ENCODE results near the gene FSCN2.

The FSCN2 gene

DNA sequence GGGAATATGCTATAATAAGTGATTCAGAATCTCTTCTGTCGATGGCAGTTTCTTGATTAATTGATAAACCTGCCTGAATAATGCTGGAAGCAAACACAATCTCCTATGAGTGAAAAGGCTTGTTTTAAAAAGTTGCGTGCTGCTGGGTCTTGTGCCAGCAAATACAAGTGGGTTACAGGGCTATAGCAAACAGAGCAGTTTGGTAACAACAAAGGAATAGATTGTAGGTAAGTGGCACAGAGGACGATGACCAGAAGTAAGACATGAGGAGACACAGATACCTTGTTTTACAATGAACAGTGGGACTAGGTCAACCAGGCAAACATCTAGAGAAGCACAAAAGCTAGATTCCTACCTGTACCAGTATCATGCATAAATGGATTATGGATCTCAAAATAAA is 47.7 kb downstream of the FSCN2 start:
- no peak for DNase-seq (ENCODE audit: extremely low read depth, low read depth)
- TF ChIP-seq, protein P1, sequence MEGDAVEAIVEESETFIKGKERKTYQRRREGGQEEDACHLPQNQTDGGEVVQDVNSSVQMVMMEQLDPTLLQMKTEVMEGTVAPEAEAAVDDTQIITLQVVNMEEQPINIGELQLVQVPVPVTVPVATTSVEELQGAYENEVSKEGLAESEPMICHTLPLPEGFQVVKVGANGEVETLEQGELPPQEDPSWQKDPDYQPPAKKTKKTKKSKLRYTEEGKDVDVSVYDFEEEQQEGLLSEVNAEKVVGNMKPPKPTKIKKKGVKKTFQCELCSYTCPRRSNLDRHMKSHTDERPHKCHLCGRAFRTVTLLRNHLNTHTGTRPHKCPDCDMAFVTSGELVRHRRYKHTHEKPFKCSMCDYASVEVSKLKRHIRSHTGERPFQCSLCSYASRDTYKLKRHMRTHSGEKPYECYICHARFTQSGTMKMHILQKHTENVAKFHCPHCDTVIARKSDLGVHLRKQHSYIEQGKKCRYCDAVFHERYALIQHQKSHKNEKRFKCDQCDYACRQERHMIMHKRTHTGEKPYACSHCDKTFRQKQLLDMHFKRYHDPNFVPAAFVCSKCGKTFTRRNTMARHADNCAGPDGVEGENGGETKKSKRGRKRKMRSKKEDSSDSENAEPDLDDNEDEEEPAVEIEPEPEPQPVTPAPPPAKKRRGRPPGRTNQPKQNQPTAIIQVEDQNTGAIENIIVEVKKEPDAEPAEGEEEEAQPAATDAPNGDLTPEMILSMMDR (IDR thresholded peaks at IDR 0.05; ENCODE audit: low read depth, low read length): no peak

DNA sequence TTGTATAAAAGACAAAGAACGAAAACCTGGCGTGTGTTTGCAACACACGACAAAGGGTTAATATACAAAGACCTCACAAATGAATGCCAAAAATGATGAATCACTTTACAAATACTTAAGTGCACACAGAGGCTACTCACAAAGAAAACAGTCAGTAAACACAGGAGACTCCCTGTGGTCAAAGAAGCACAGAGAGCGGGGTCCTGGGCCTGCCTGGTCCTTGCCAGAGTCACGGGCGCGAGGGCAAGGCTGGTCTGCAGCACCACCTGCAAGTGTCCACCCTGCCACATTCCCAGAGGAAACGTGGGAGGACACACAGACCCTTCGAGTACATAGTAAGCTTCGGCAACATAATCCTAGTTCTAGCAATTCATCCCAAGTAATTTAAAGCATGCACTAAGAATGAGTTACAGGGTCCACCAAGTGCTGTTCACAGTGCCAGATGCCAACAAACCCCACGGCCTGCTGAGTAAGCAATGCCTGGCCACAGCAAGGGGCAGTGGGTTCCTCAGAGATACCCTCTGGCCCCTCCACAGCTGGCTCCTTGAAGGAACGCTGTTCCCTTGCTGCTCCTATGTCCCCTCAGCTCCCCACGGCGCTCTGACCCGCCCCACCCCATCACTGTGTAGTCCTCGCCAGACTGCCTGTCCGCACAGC is 48.6 kb downstream of the FSCN2 start:
- TF ChIP-seq, protein P1 (IDR thresholded peaks at IDR 0.05; ENCODE audit: low read depth, low read length): peak; percentile 15
- no peak for DNase-seq (ENCODE audit: extremely low read depth, low read depth)

DNA sequence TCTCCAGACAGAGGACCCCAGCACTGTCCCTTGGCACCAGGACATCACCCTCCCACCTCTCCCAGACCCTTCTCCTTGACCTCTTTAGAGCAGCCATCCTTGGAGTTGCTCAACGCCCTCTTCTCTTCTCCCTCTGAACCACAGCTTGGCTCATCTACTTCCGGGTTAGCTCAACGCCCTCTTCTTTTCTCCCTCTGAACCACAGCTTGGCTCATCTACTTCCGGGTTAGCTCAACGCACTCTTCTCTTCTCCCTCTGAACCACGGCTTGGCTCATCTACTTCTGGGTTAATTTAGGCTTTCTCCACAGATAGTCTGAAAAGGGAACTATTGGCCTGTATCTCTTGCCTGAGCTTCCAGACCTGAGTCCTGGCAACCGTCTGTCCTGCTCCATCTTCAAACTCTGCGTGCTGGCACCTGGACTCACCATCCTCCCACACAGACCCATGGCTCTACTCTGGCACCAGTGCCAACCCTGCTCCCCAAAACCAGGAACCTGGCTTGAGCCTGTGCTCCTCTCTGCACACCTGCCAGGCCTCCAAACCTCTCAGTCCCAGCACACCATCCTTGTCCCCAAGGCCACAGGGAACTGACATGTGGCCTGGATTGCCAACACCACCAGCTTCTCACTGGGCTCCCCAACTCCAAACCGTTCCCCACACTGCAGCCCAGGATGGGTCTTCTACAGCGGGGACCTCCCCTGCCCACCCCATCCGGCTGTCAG is 49.3 kb downstream of the FSCN2 start:
- TF ChIP-seq, protein P1 (IDR thresholded peaks at IDR 0.05; ENCODE audit: low read depth, low read length): no peak

DNA sequence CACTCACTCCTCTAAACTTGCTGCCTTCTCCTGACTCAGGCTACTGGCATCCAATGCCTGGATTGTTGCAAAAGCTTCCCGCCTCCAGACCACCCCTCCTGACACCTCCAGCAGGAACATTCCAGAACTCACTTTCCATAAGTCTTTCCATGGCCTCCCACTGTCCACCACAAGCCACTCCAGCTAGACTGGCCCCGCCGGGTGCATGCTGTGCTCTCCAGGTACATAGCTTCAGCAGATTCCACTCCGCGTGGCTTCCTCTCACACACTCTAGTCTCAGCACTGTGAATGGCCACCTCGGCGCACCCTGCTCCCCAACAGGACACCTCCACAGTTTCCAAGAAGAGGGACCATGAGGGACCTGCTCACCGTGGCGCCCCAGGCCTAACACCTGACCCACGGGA is 49.9 kb downstream of the FSCN2 start:
- TF ChIP-seq, protein P1 (IDR thresholded peaks at IDR 0.05; ENCODE audit: low read depth, low read length): no peak
- DNase-seq (ENCODE audit: extremely low read depth, low read depth): no peak

More for the DNA sequence above, 49.3 kb downstream of the FSCN2 start:
- no peak for DNase-seq (ENCODE audit: extremely low read depth, low read depth)

DNA sequence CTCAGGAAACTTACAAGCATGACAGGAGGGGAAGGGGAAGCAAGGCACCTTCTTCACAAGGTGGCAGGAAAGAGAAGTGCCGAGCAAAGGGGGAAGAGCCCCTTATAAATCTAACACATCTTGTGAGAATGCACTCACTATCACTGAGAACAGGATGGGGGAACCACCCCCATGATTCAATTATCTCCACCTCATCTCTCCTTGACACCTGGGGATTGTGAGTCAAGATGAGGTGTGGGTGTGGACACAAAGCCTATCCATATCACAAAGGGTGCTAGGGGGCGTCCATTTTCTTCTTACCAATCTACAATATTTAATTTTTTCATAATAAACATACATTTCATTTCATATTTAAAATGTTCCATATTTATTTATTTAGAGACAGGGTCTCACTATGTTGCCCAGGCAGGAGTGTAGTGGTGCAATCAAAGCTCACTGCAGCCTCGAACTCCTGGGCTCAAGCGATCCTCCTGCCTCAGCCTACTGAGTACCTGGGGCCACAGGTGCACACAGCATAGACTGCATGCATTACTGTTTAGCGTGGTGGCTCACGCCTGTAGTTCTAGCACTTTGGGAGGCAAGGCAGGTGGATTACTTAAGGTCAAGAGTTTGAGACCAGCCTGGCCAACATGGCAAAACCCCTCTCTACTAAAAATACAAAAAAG is 50.5 kb downstream of the FSCN2 start:
- DNase-seq (ENCODE audit: extremely low read depth, low read depth): no peak
- TF ChIP-seq, protein P1 (IDR thresholded peaks at IDR 0.05; ENCODE audit: low read depth, low read length): no peak

DNA sequence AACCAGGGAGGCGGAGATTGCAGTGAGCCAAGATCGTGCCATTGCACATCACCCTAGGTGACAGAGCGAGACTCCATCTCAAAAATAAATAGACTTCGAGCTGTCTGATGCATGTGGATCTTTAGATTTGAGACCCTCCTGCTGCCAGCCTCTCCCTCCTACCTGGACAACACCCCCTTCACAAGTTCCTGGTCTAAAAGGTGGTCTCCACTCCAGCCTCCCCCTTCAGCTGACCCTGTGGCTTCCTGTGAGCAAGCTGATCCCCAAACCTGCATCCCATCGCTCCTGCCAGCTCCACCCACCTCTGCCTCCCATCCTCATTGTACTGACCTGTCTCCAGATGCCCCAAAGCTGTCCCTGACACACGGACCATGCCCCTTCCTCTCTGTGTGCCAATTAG is 51.1 kb downstream of the FSCN2 start:
- no peak for DNase-seq (ENCODE audit: extremely low read depth, low read depth)
- TF ChIP-seq, protein P1 (IDR thresholded peaks at IDR 0.05; ENCODE audit: low read depth, low read length): no peak

DNA sequence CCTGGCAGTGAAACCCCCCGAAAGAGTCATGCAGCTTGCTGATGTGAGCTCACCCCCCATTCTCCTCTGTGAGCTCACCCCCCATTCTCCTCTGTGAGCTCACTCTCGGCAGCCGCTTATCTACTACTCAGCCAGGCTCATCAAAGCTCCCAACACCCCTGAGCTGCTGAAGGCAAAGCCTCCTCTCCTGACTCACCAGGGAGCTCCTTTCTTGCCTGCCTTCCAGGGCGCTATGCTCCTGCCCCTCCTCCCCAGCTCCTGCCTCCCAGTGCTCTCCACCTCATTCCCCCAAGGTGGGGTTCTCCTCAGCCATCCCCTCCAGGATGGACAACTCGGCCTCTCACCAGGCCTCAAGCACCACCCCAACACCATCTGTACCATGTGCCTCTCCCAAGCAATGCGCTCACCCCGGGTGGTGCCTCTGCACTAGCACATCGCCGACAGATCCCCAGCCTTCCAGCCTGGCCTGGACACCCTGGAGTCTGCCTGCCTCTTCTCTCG is 51.7 kb downstream of the FSCN2 start:
- no peak for DNase-seq (ENCODE audit: extremely low read depth, low read depth)
- TF ChIP-seq, protein P1 (IDR thresholded peaks at IDR 0.05; ENCODE audit: low read depth, low read length): no peak
